Ishikawa (cell line): ENCODE results near the gene CFLAR.

Experiments
- NFIC ChIP-seq: IDR thresholded peaks from 2 replicates; pipeline ENCODE4 v1.6.1; 2012
- RAD21 ChIP-seq: IDR thresholded peaks from 2 replicates; pipeline ENCODE4 v1.6.1; 2012; ENCODE audit warnings: low read depth
- TEAD4 ChIP-seq: IDR thresholded peaks from 2 replicates; pipeline ENCODE4 v1.6.1; 2012
- YY1 ChIP-seq: IDR thresholded peaks from 2 replicates; pipeline ENCODE4 v1.6.1; 2012; ENCODE audit warnings: low read depth
- TF ChIP-seq, protein P1 (sequence below): IDR thresholded peaks from 2 replicates; pipeline ENCODE4 v1.6.1; 2012; ENCODE audit warnings: low read depth, mild to moderate bottlenecking
- TF ChIP-seq, protein P2 (sequence below): IDR thresholded peaks from 2 replicates; pipeline ENCODE4 v1.6.1; 2012

DNA sequence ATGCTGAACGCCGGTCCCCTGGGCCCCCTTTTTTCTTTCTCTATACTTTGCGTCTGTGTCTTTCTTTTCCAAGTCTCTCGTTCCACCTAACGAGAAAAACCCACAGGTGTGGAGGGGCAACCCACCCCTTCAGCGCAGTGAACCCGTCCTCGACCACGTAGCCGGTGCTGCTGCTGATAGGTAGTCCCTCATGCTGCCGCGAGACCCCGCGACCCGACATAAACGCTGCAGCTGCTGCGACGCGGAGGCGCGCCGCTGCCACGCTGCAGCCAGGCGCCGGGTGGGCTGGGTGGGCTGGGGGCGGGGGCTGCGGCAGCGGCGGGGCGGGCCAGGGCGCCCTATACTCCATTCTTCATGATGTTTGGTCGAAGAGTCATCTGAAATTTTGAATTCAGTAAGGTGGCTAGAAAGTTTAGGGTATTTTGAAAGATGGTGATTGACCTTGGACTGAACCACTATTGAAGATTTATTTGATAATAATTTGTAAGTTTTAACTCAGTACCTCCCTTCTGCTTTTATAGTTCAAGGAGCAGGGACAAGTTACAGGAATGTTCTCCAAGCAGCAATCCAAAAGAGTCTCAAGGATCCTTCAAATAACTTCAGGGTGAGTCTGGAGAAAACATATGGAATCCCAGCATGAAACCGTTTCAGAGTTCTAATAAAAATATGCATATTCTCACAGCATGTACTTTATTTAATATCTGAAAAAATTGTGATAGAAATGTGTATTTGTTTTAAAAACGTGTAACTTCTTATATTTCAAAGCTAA lies 24.1 kb downstream of the CFLAR start:
- TF ChIP-seq, protein P1, sequence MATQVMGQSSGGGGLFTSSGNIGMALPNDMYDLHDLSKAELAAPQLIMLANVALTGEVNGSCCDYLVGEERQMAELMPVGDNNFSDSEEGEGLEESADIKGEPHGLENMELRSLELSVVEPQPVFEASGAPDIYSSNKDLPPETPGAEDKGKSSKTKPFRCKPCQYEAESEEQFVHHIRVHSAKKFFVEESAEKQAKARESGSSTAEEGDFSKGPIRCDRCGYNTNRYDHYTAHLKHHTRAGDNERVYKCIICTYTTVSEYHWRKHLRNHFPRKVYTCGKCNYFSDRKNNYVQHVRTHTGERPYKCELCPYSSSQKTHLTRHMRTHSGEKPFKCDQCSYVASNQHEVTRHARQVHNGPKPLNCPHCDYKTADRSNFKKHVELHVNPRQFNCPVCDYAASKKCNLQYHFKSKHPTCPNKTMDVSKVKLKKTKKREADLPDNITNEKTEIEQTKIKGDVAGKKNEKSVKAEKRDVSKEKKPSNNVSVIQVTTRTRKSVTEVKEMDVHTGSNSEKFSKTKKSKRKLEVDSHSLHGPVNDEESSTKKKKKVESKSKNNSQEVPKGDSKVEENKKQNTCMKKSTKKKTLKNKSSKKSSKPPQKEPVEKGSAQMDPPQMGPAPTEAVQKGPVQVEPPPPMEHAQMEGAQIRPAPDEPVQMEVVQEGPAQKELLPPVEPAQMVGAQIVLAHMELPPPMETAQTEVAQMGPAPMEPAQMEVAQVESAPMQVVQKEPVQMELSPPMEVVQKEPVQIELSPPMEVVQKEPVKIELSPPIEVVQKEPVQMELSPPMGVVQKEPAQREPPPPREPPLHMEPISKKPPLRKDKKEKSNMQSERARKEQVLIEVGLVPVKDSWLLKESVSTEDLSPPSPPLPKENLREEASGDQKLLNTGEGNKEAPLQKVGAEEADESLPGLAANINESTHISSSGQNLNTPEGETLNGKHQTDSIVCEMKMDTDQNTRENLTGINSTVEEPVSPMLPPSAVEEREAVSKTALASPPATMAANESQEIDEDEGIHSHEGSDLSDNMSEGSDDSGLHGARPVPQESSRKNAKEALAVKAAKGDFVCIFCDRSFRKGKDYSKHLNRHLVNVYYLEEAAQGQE = no peak
- no peak for TF ChIP-seq RAD21
- no peak for TF ChIP-seq YY1
- no peak for TF ChIP-seq NFIC
- TF ChIP-seq TEAD4 = no peak
- TF ChIP-seq, protein P2, sequence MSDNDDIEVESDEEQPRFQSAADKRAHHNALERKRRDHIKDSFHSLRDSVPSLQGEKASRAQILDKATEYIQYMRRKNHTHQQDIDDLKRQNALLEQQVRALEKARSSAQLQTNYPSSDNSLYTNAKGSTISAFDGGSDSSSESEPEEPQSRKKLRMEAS = no peak
